ENCODE measurements around the gene FARP2. TPM values are rescaled to one million over a fixed set of nuclear protein-coding genes. Genes with fewer than 3 reads are reported as not detected.

The FARP2 gene
- total RNA-seq, 1 donor from 2014 or later: 54.5 TPM

- Mint-ChIP-seq H3K27ac (ENCODE audit: unreplicated experiment) (peak overlapping the region; percentile 23), H3K4me3 (ENCODE audit: unreplicated experiment) (no peak overlapping the region), H3K4me1 (ENCODE audit: unreplicated experiment) (peaks cover 61% of the 10 kb centered on the region), H3K36me3 (ENCODE audit: unreplicated experiment) (peaks cover 21% of the 10 kb centered on the region), H3K9me3 (ENCODE audit: unreplicated experiment) (no peaks in the 10 kb centered on the region), H3K27me3 (ENCODE audit: unreplicated experiment) (no peaks in the 10 kb centered on the region)
- DNase-seq (ENCODE audit: extremely low spot score, unreplicated experiment): no peak
- TF ChIP-seq, protein P1, sequence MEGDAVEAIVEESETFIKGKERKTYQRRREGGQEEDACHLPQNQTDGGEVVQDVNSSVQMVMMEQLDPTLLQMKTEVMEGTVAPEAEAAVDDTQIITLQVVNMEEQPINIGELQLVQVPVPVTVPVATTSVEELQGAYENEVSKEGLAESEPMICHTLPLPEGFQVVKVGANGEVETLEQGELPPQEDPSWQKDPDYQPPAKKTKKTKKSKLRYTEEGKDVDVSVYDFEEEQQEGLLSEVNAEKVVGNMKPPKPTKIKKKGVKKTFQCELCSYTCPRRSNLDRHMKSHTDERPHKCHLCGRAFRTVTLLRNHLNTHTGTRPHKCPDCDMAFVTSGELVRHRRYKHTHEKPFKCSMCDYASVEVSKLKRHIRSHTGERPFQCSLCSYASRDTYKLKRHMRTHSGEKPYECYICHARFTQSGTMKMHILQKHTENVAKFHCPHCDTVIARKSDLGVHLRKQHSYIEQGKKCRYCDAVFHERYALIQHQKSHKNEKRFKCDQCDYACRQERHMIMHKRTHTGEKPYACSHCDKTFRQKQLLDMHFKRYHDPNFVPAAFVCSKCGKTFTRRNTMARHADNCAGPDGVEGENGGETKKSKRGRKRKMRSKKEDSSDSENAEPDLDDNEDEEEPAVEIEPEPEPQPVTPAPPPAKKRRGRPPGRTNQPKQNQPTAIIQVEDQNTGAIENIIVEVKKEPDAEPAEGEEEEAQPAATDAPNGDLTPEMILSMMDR (IDR thresholded peaks at IDR 0.05): no peak
Observed at GRCh38 chr2:241320394-241320793, 35.7 kb upstream of the FARP2 start.

- H3K27ac Mint-ChIP-seq (ENCODE audit: unreplicated experiment): peak overlapping the region; percentile 50
- no peak for DNase-seq (ENCODE audit: extremely low spot score, unreplicated experiment)
- no peaks in the 10 kb centered on the region for H3K27me3 Mint-ChIP-seq (ENCODE audit: unreplicated experiment)
- H3K36me3 Mint-ChIP-seq (ENCODE audit: unreplicated experiment): peaks cover 25% of the 10 kb centered on the region
- peaks cover 61% of the 10 kb centered on the region for H3K4me1 Mint-ChIP-seq (ENCODE audit: unreplicated experiment)
- TF ChIP-seq, protein P1 (IDR thresholded peaks at IDR 0.05): no peak
- H3K9me3 Mint-ChIP-seq (ENCODE audit: unreplicated experiment): no peaks in the 10 kb centered on the region
- no peak overlapping the region for H3K4me3 Mint-ChIP-seq (ENCODE audit: unreplicated experiment)
Observed at GRCh38 chr2:241321033-241321432, 35.1 kb upstream of the FARP2 start.

- Mint-ChIP-seq H3K9me3 (ENCODE audit: unreplicated experiment) (no peaks in the 10 kb centered on the region), H3K27ac (ENCODE audit: unreplicated experiment) (peak overlapping the region; percentile 47), H3K4me1 (ENCODE audit: unreplicated experiment) (peaks cover 60% of the 10 kb centered on the region), H3K4me3 (ENCODE audit: unreplicated experiment) (no peak overlapping the region), H3K27me3 (ENCODE audit: unreplicated experiment) (no peaks in the 10 kb centered on the region), H3K36me3 (ENCODE audit: unreplicated experiment) (peaks cover 27% of the 10 kb centered on the region)
- TF ChIP-seq, protein P1 (IDR thresholded peaks at IDR 0.05): no peak
- DNase-seq (ENCODE audit: extremely low spot score, unreplicated experiment): no peak
Observed at GRCh38 chr2:241321886-241322285, 34.2 kb upstream of the FARP2 start.

DNA sequence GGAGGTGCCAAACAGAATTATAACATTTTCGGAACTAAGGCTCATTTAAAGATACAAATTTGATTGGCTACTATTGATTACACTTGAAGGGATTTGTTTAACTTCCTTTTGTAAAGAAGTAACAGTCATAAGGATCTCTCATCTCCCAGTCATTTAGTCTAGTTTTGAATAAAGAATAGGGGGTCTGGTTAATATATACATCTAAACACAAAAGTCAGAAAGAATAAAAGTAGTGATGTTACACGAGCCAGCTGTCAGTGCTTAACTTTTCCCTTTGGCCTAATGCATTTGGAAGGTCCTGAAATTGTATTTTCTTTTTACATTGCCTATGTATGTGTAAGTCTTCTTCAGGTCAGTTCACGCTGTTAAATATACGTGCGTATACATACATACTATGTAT lies 32.3 kb upstream of the FARP2 start:
- DNase-seq (ENCODE audit: extremely low spot score, unreplicated experiment): no peak
- Mint-ChIP-seq H3K9me3 (ENCODE audit: unreplicated experiment) (no peaks in the 10 kb centered on the region), H3K36me3 (ENCODE audit: unreplicated experiment) (peaks cover 25% of the 10 kb centered on the region), H3K4me1 (ENCODE audit: unreplicated experiment) (peaks cover 42% of the 10 kb centered on the region), H3K27me3 (ENCODE audit: unreplicated experiment) (no peaks in the 10 kb centered on the region), H3K4me3 (ENCODE audit: unreplicated experiment) (no peak overlapping the region), H3K27ac (ENCODE audit: unreplicated experiment) (no peak overlapping the region)
- TF ChIP-seq, protein P1 (IDR thresholded peaks at IDR 0.05): no peak

- Mint-ChIP-seq H3K36me3 (ENCODE audit: unreplicated experiment) (peaks cover 33% of the 10 kb centered on the region), H3K27me3 (ENCODE audit: unreplicated experiment) (no peaks in the 10 kb centered on the region), H3K4me1 (ENCODE audit: unreplicated experiment) (peaks cover 34% of the 10 kb centered on the region), H3K4me3 (ENCODE audit: unreplicated experiment) (no peak overlapping the region), H3K27ac (ENCODE audit: unreplicated experiment) (no peak overlapping the region), H3K9me3 (ENCODE audit: unreplicated experiment) (no peaks in the 10 kb centered on the region)
- DNase-seq (ENCODE audit: extremely low spot score, unreplicated experiment): no peak
- TF ChIP-seq, protein P1 (IDR thresholded peaks at IDR 0.05): no peak
Observed at GRCh38 chr2:241324775-241325174, 31.3 kb upstream of the FARP2 start.
